ENCODE data around the gene GLUD2.
"Not testable (repeated sequence)": the region's sequence is repeated elsewhere in the genome, so short reads cannot be mapped to it uniquely, and the experiment has no call there.

GLUD2 gene

GRCh38 chrX:121036137-121036536, 11.3 kb upstream of the GLUD2 start:
- no peak overlapping the region for H3K9ac ChIP-seq (ENCODE audit: low read depth, low read length)
- H3K36me3 ChIP-seq (ENCODE audit: control insufficient read depth, insufficient read depth, low read length): no peaks in the 10 kb centered on the region
- H3K27me3 ChIP-seq (ENCODE audit: control insufficient read depth, insufficient read depth, low read length): no peaks in the 10 kb centered on the region
- no peaks in the 10 kb centered on the region for H3K9me3 ChIP-seq (ENCODE audit: control insufficient read depth, insufficient read depth, low read length)
- H3K4me3 ChIP-seq (ENCODE audit: low read depth, low read length): no peak overlapping the region
- no peaks in the 10 kb centered on the region for H3K4me1 ChIP-seq (ENCODE audit: control insufficient read depth, insufficient read depth, low read length)

- H3K9me3 ChIP-seq (ENCODE audit: control insufficient read depth, insufficient read depth, low read length): no peaks in the 10 kb centered on the region
- no peaks in the 10 kb centered on the region for H3K27me3 ChIP-seq (ENCODE audit: control insufficient read depth, insufficient read depth, low read length)
- no peak overlapping the region for H3K9ac ChIP-seq (ENCODE audit: low read depth, low read length)
- no peaks in the 10 kb centered on the region for H3K36me3 ChIP-seq (ENCODE audit: control insufficient read depth, insufficient read depth, low read length)
- H3K4me3 ChIP-seq (ENCODE audit: low read depth, low read length): no peak overlapping the region
- H3K4me1 ChIP-seq (ENCODE audit: control insufficient read depth, insufficient read depth, low read length): no peaks in the 10 kb centered on the region
Measured at GRCh38 chrX:121036951-121037350, 10.5 kb upstream of the GLUD2 start.

GRCh38 chrX:121050781-121051180, 3.4 kb downstream of the GLUD2 start:
- Histone ChIP-seq H3K9me3 (ENCODE audit: control insufficient read depth, insufficient read depth, low read length) (no peaks in the 10 kb centered on the region), H3K27me3 (ENCODE audit: control insufficient read depth, insufficient read depth, low read length) (peaks cover 25% of the 10 kb centered on the region)

GRCh38 chrX:121052122-121052521, 4.7 kb downstream of the GLUD2 start:
- no peak overlapping the region for H3K4me3 ChIP-seq (ENCODE audit: low read depth, low read length)
- H3K9me3 ChIP-seq (ENCODE audit: control insufficient read depth, insufficient read depth, low read length): no peaks in the 10 kb centered on the region
- peaks cover 17% of the 10 kb centered on the region for H3K27me3 ChIP-seq (ENCODE audit: control insufficient read depth, insufficient read depth, low read length)
- H3K36me3 ChIP-seq (ENCODE audit: control insufficient read depth, insufficient read depth, low read length): no peaks in the 10 kb centered on the region
- no peaks in the 10 kb centered on the region for H3K4me1 ChIP-seq (ENCODE audit: control insufficient read depth, insufficient read depth, low read length)
- no peak overlapping the region for H3K9ac ChIP-seq (ENCODE audit: low read depth, low read length)

More at GRCh38 chrX:121050781-121051180, 3.4 kb downstream of the GLUD2 start:
- Histone ChIP-seq H3K4me1 (ENCODE audit: control insufficient read depth, insufficient read depth, low read length) (no peaks in the 10 kb centered on the region), H3K36me3 (ENCODE audit: control insufficient read depth, insufficient read depth, low read length) (no peaks in the 10 kb centered on the region), H3K9ac (ENCODE audit: low read depth, low read length) (no peak overlapping the region), H3K4me3 (ENCODE audit: low read depth, low read length) (no peak overlapping the region)

- H3K4me3 ChIP-seq (ENCODE audit: low read depth, low read length): no peak overlapping the region
- H3K27me3 ChIP-seq (ENCODE audit: control insufficient read depth, insufficient read depth, low read length): no peaks in the 10 kb centered on the region
- H3K4me1 ChIP-seq (ENCODE audit: control insufficient read depth, insufficient read depth, low read length): no peaks in the 10 kb centered on the region
- no peak overlapping the region for H3K9ac ChIP-seq (ENCODE audit: low read depth, low read length)
- no peaks in the 10 kb centered on the region for H3K36me3 ChIP-seq (ENCODE audit: control insufficient read depth, insufficient read depth, low read length)
- H3K9me3 ChIP-seq (ENCODE audit: control insufficient read depth, insufficient read depth, low read length): no peaks in the 10 kb centered on the region
Measured at GRCh38 chrX:121062289-121062688, 14.9 kb downstream of the GLUD2 start.

GRCh38 chrX:121064579-121064978, 17.2 kb downstream of the GLUD2 start:
- no peaks in the 10 kb centered on the region for H3K9me3 ChIP-seq (ENCODE audit: control insufficient read depth, insufficient read depth, low read length)
- H3K4me1 ChIP-seq (ENCODE audit: control insufficient read depth, insufficient read depth, low read length): no peaks in the 10 kb centered on the region
- H3K27me3 ChIP-seq (ENCODE audit: control insufficient read depth, insufficient read depth, low read length): no peaks in the 10 kb centered on the region
- no peaks in the 10 kb centered on the region for H3K36me3 ChIP-seq (ENCODE audit: control insufficient read depth, insufficient read depth, low read length)
- no peak overlapping the region for H3K9ac ChIP-seq (ENCODE audit: low read depth, low read length)
- H3K4me3 ChIP-seq (ENCODE audit: low read depth, low read length): no peak overlapping the region

- not testable (repeated sequence) for H3K9ac ChIP-seq (ENCODE audit: low read depth, low read length); H3K36me3 ChIP-seq (ENCODE audit: control insufficient read depth, insufficient read depth, low read length); H3K27me3 ChIP-seq (ENCODE audit: control insufficient read depth, insufficient read depth, low read length); H3K4me3 ChIP-seq (ENCODE audit: low read depth, low read length); H3K4me1 ChIP-seq (ENCODE audit: control insufficient read depth, insufficient read depth, low read length); H3K9me3 ChIP-seq (ENCODE audit: control insufficient read depth, insufficient read depth, low read length)
Measured at GRCh38 chrX:121084247-121084646, 36.8 kb downstream of the GLUD2 start.

- Histone ChIP-seq H3K36me3 (ENCODE audit: control insufficient read depth, insufficient read depth, low read length) (no peaks in the 10 kb centered on the region), H3K4me1 (ENCODE audit: control insufficient read depth, insufficient read depth, low read length) (no peaks in the 10 kb centered on the region), H3K9me3 (ENCODE audit: control insufficient read depth, insufficient read depth, low read length) (no peaks in the 10 kb centered on the region), H3K9ac (ENCODE audit: low read depth, low read length) (no peak overlapping the region), H3K4me3 (ENCODE audit: low read depth, low read length) (no peak overlapping the region), H3K27me3 (ENCODE audit: control insufficient read depth, insufficient read depth, low read length) (no peaks in the 10 kb centered on the region)
Measured at GRCh38 chrX:121084903-121085611, 37.6 kb downstream of the GLUD2 start.

- Histone ChIP-seq H3K36me3 (ENCODE audit: control insufficient read depth, insufficient read depth, low read length) (no peaks in the 10 kb centered on the region), H3K9me3 (ENCODE audit: control insufficient read depth, insufficient read depth, low read length) (no peaks in the 10 kb centered on the region), H3K4me1 (ENCODE audit: control insufficient read depth, insufficient read depth, low read length) (no peaks in the 10 kb centered on the region), H3K27me3 (ENCODE audit: control insufficient read depth, insufficient read depth, low read length) (no peaks in the 10 kb centered on the region), H3K9ac (ENCODE audit: low read depth, low read length) (no peak overlapping the region), H3K4me3 (ENCODE audit: low read depth, low read length) (no peak overlapping the region)
Measured at GRCh38 chrX:121085612-121086010, 38.2 kb downstream of the GLUD2 start.

- Histone ChIP-seq H3K4me1 (ENCODE audit: control insufficient read depth, insufficient read depth, low read length) (no peaks in the 10 kb centered on the region), H3K9ac (ENCODE audit: low read depth, low read length) (no peak overlapping the region), H3K9me3 (ENCODE audit: control insufficient read depth, insufficient read depth, low read length) (no peaks in the 10 kb centered on the region), H3K4me3 (ENCODE audit: low read depth, low read length) (no peak overlapping the region), H3K27me3 (ENCODE audit: control insufficient read depth, insufficient read depth, low read length) (no peaks in the 10 kb centered on the region), H3K36me3 (ENCODE audit: control insufficient read depth, insufficient read depth, low read length) (no peaks in the 10 kb centered on the region)
Measured at GRCh38 chrX:121093011-121093410, 45.6 kb downstream of the GLUD2 start.

Data from iPS-15b (cell line).